Subcutaneous abdominal adipose tissue (tissue), 5 donors: ENCODE data around the gene DYNC2I2.
"Not testable (repeated sequence)": the region's sequence is repeated elsewhere in the genome, so short reads cannot be mapped to it uniquely, and the experiment has no call there.

Experiments used
- H3K27ac ChIP-seq: one replicate; pipeline ENCODE4 v1.7.0; 2013; ENCODE audit warnings: low read depth, mild to moderate bottlenecking, inconsistent platforms, low read length, moderate library complexity
- H3K27me3 ChIP-seq, 5 donors: one replicate each; pipeline ENCODE4 v1.7.0; 2013; ENCODE audit warnings: low read length in 5 of 5, inconsistent platforms in 1 of 5; ENCODE audit not compliant: control insufficient read depth in 5 of 5, insufficient read depth in 4 of 5
- H3K36me3 ChIP-seq, 5 donors: one replicate each; pipeline ENCODE4 v1.7.0; 2013; ENCODE audit warnings: low read length in 5 of 5; ENCODE audit not compliant: control insufficient read depth in 5 of 5, insufficient read depth in 5 of 5
- H3K4me1 ChIP-seq, 5 donors: one replicate each; pipeline ENCODE4 v1.7.0; 2013; ENCODE audit warnings: low read length in 5 of 5, mild to moderate bottlenecking in 3 of 5, moderate library complexity in 1 of 5; ENCODE audit not compliant: control insufficient read depth in 5 of 5, insufficient read depth in 5 of 5
- H3K4me3 ChIP-seq, 5 donors: one replicate each; pipeline ENCODE4 v1.7.0; 2013; ENCODE audit warnings: low read length in 5 of 5, low read depth in 1 of 5
- H3K9ac ChIP-seq, 5 donors: one replicate each; pipeline ENCODE4 v1.7.0; 2013; ENCODE audit warnings: low read length in 5 of 5, mild to moderate bottlenecking in 4 of 5, moderate library complexity in 3 of 5
- H3K9me3 ChIP-seq, 5 donors: one replicate each; pipeline ENCODE4 v1.7.0; 2013; ENCODE audit warnings: low read length in 5 of 5; ENCODE audit not compliant: control insufficient read depth in 5 of 5
- donor health status: healthy.
- donor health status: healthy.
- donor health status: healthy.
- donor health status: healthy.
- donor health status: healthy.

Gene DYNC2I2

DNA sequence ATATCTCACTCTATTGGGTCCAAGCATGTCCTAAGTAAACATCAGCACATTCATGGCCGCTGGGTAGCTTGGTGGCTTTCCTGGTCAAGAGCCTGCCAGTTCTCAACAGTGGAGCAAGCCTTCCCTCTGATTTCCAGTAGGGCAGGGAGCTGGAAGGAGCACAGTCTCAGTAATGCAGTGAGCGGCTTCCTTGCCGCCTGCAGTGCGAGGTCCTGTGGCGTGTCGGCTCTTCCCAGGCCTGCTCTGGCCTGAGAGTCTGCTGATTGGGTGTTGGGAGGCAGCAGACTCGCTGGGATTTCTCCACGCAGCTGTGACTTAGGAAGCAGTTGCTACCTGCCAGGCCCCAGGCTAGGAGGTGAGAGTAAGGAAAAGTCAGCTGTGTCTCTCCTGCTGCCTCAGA lies 53.0 kb downstream of the DYNC2I2 start:
- Histone ChIP-seq H3K9me3 (no peaks in the 10 kb centered on the region), H3K9ac (no peak overlapping the region), H3K27ac (no peak overlapping the region), H3K36me3 (peaks cover 20 to 96% (median 82%) of the 10 kb centered on the region in 5 donors), H3K27me3 (no peaks in the 10 kb centered on the region), H3K4me3 (no peak overlapping the region), H3K4me1 (peaks cover 0 to 11% (median 6%) of the 10 kb centered on the region in 5 donors)

DNA sequence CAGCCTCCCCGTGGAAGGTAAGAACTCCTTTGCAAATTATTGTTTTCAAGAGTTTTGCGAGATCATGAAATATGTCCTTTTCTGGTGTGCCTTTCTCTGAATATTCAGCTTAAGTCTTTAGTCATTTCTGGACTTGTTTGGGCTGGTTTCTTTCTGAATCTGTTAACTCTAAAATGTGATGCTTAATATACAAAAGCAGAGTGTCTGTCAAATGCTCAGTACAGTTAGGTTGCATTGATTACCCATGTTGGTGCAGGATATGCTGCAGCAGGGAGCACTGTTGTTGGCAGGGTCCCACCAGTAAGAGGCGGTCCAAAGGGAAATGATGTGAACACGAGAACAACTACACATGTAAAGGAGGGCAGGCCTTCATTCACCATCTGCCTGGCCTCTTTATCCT lies 56.5 kb downstream of the DYNC2I2 start:
- Histone ChIP-seq H3K9ac (no peak overlapping the region), H3K9me3 (no peaks in the 10 kb centered on the region), H3K4me1 (no peaks in the 10 kb centered on the region), H3K36me3 (peaks cover 18 to 98% (median 81%) of the 10 kb centered on the region in 5 donors), H3K27me3 (no peaks in the 10 kb centered on the region), H3K27ac (no peak overlapping the region), H3K4me3 (no peak overlapping the region)

DNA sequence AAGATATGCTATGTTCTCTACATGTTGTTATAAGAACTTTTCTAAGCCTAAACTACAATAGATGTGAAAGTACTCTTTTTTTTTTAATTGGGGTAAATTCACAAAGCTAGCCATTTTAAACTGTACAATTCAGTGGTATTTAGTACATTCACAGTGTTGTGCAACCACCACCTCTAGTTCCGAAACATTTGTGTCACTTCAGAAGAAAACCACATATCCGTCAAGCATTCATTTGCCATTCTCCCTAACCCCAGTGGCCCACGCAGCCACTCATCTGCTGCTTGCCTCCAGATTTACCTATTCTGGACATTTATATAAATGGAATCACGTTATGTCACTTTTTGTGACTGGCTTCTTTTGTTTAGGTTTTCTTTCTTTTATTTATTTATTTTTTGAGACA lies 61.2 kb downstream of the DYNC2I2 start:
- Histone ChIP-seq H3K36me3 (peaks cover 23 to 99% (median 86%) of the 10 kb centered on the region in 5 donors), H3K9ac (no peak overlapping the region), H3K4me3 (no peak overlapping the region), H3K27me3 (no peaks in the 10 kb centered on the region), H3K9me3 (no peaks in the 10 kb centered on the region), H3K4me1 (no peaks in the 10 kb centered on the region), H3K27ac (no peak overlapping the region)

DNA sequence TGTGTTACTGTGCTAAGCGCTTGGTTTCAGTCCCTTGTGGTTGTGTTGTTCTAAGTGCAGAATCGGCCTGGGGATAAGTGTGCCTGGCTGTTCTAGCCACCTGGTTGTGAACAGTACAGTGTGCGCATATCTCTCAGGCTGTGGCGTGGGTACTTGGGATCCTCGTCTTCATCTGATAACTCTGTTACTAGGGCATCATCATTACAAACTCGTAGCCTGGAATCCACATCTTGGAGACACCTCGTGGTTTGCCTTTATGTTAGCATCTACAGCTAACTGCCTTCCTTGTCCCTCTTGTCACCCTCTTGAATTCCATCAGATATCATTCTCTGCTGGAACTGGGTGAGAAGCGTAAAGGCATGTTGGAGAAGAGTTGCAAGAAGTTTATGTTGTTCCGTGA lies 62.8 kb downstream of the DYNC2I2 start:
- H3K9me3 ChIP-seq: no peaks in the 10 kb centered on the region
- no peaks in the 10 kb centered on the region for H3K27me3 ChIP-seq
- H3K27ac ChIP-seq: no peak overlapping the region
- H3K36me3 ChIP-seq: peaks cover 24 to 94% (median 79%) of the 10 kb centered on the region in 5 donors
- H3K4me1 ChIP-seq: no peaks in the 10 kb centered on the region
- H3K4me3 ChIP-seq: no peak overlapping the region
- H3K9ac ChIP-seq: no peak overlapping the region

DNA sequence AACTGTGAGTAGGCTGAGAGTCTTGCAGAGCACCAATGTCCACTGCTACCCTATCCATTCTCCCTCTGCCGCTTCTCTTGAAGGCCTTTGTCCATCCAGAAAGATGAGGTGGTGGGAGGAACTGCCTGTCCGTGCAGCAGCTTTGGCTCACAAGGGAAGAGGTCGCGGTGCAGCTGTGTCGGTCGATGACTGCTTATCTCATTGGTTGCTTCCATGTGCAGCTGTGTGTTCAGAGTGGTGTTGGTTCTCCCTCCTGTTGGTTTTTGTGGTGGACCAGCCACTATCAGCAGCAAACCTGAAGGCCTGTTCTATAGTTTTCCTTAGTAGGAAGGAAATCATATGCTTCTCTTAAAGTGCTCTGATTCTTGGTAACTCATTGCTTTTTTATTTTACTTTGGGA lies 63.6 kb downstream of the DYNC2I2 start:
- H3K27me3 ChIP-seq: no peaks in the 10 kb centered on the region
- no peaks in the 10 kb centered on the region for H3K4me1 ChIP-seq
- H3K36me3 ChIP-seq: peaks cover 17 to 93% (median 79%) of the 10 kb centered on the region in 5 donors
- no peak overlapping the region for H3K9ac ChIP-seq
- no peaks in the 10 kb centered on the region for H3K9me3 ChIP-seq
- H3K4me3 ChIP-seq: no peak overlapping the region
- H3K27ac ChIP-seq: no peak overlapping the region

DNA sequence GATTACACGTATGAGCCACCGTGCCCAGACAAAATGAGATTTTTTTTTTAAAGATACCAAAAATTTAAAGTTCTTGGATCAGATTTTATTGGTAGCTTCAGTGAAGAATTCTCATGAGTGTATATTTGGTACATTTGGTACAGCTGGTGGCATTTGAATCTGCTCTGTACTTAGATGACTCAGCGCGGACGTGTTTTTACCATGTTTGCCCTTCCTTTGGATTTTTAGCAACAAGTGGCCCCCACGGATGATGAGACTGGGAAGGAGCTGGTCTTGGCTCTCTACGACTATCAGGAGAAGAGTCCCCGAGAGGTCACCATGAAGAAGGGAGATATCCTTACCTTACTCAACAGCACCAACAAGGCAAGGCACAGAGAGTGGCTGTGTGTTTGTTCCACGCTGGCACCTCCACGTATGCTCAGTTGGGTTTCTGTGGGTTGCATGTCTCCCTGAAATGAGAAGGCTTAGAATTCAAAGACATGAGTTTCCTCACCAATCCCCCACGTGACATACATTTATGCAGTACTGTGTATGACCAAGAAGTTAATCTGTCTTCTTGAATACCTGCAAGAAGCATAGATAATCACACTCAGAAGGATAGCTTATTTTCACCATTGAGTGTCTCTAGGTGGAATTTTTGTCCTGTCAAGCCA lies 67.9 kb downstream of the DYNC2I2 start:
- Histone ChIP-seq H3K9me3 (no peaks in the 10 kb centered on the region), H3K9ac (no peak overlapping the region), H3K4me1 (no peaks in the 10 kb centered on the region), H3K4me3 (no peak overlapping the region), H3K36me3 (peaks cover 25 to 93% (median 85%) of the 10 kb centered on the region in 5 donors), H3K27me3 (no peaks in the 10 kb centered on the region), H3K27ac (no peak overlapping the region)

DNA sequence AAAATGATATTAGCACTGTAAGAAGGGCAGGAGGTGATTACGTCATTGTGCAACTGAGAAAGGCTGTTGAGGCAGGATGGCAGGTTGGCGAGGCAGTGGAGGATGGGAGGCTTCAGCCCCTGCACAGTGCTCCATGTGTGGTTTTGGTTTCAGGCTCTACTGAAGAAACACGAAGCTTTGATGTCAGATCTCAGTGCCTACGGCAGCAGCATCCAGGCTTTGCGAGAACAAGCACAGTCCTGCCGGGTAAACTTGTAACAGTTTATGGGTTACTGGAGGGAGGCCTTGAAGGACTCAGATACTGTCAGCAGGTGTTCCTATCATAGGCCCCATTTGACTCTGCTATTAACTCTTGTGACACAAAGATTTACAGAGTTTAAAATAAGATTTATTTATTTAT lies 69.2 kb downstream of the DYNC2I2 start:
- Histone ChIP-seq H3K9ac (no peak overlapping the region), H3K27me3 (no peaks in the 10 kb centered on the region), H3K27ac (no peak overlapping the region), H3K36me3 (peaks cover 37 to 93% (median 85%) of the 10 kb centered on the region in 5 donors), H3K9me3 (no peaks in the 10 kb centered on the region), H3K4me3 (no peak overlapping the region), H3K4me1 (no peaks in the 10 kb centered on the region)

DNA sequence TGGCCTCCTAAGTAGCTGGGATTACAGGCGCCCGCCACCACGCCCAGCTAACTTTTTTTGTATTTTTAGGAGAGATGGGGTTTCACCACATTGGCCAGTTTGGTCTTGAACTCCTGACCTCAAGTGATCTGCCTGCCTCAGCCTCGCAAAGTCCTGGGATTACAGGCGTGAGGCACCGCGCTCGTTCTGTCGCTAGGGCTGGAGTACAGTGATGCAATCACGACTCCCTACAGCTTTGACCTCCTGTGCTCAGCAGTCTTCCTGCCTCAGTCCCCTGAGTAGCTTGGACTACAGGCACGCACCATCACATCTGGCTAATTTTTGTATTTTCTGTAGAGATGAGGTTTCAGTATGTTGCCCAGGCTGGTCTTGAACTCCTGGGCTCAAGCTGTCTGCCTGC lies 69.7 kb downstream of the DYNC2I2 start:
- H3K9me3 ChIP-seq, H3K4me1 ChIP-seq, H3K27me3 ChIP-seq, H3K9ac ChIP-seq, H3K27ac ChIP-seq, H3K4me3 ChIP-seq: not testable (repeated sequence)
- H3K36me3 ChIP-seq: peaks cover 41 to 93% (median 87%) of the 10 kb centered on the region in 5 donors

DNA sequence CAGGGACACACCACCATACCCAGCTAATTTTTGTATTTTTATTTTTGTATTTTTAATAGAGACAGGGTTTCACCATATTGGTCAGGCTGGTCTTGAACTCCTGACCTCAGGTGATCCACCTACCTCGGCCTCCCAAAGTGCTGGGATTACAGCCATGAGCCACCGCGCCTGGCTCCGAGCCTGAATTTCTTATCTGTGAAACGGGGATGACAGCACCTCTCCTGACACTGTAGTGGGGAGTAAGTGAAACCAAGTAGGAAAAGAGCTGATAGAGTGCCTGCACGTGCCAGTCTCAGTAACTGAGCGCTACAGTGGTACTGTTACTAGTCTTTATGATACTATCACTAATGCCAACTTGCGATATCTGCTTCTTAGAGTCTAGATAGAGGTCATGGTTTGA lies 71.5 kb downstream of the DYNC2I2 start:
- H3K36me3 ChIP-seq: peaks cover 47 to 94% (median 89%) of the 10 kb centered on the region in 5 donors
- not testable (repeated sequence) for H3K4me3 ChIP-seq, H3K9me3 ChIP-seq, H3K27me3 ChIP-seq, H3K9ac ChIP-seq, H3K4me1 ChIP-seq, H3K27ac ChIP-seq
